Measurements from ENCODE around the gene SPAG16. TPM values are rescaled to one million over a fixed set of nuclear protein-coding genes. Genes with fewer than 3 reads are reported as not detected.

Gene SPAG16
- 17.9 TPM for polyA plus RNA-seq (2013, experiment 1 of 2)
- 18.4 TPM for polyA plus RNA-seq (2013, experiment 2 of 2)

GRCh38 chr2:213284105-213285090, at the start of gene SPAG16:
TSS of gene SPAG16 (plus strand) at chr2:213284464.
- H3K4me3 ChIP-seq (ENCODE audit: insufficient read depth in 1 of 2, low read depth in 1 of 2, low read length in 2 of 2): peak within 1 kb of the TSS; percentile 81 to 93
- peak within 1 kb of the TSS; percentile 77 for H4K91ac ChIP-seq (ENCODE audit: low read length)
- H4K8ac ChIP-seq (ENCODE audit: low read length): peak within 1 kb of the TSS; percentile 59
- no peaks in the 10 kb centered on the region for H3K9me3 ChIP-seq (ENCODE audit: control insufficient read depth, low read length)
- no peak within 1 kb of the TSS for H2AK5ac ChIP-seq (ENCODE audit: low read length, severe bottlenecking)
- peak within 1 kb of the TSS in 1 of 2 experiments; percentile 46 for H3K23ac ChIP-seq (ENCODE audit: low read length in 2 of 2)
- H3K27ac ChIP-seq (ENCODE audit: low read length, poor library complexity, severe bottlenecking): peak within 1 kb of the TSS; percentile 4
- peaks cover 5% of the 10 kb centered on the region for H3K79me1 ChIP-seq (replicated peaks; ENCODE audit: low read length, poor library complexity, severe bottlenecking)
- peak within 1 kb of the TSS; percentile 91 for H3K9ac ChIP-seq (ENCODE audit: low read length)
- H3K36me3 ChIP-seq (ENCODE audit: control insufficient read depth in 1 of 2, insufficient read depth in 2 of 2, low read depth in 1 of 2, low read length in 2 of 2): peaks cover 0 to 6% of the 10 kb centered on the region in 2 experiments
- peak within 1 kb of the TSS in 1 of 2 experiments; percentile 96 for H3K14ac ChIP-seq (ENCODE audit: low read length in 2 of 2)
- 5% methylated on average over 57 of the region's 59 CpGs for WGBS
- peak; percentile 98 for DNase-seq
- no peaks in the 10 kb centered on the region for H3K27me3 ChIP-seq (ENCODE audit: control insufficient read depth in 1 of 2, insufficient read depth in 1 of 2, low read length in 2 of 2)
- no peak within 1 kb of the TSS for H2BK120ac ChIP-seq (ENCODE audit: low read depth, low read length)
- no peaks in the 10 kb centered on the region for H3K4me1 ChIP-seq (ENCODE audit: control insufficient read depth, insufficient read depth, low read depth, low read length)
- H2BK15ac ChIP-seq (ENCODE audit: low read depth, poor library complexity, severe bottlenecking): no peak within 1 kb of the TSS
- no peak within 1 kb of the TSS for H2BK5ac ChIP-seq (ENCODE audit: low read depth, low read length, poor library complexity, severe bottlenecking)
- H3K4ac ChIP-seq (ENCODE audit: low read depth in 1 of 2, low read length in 2 of 2): peak within 1 kb of the TSS; percentile 31 to 60
- peak within 1 kb of the TSS in 1 of 2 experiments; percentile 10 for H2BK12ac ChIP-seq (ENCODE audit: low read length in 2 of 2)
- H3K18ac ChIP-seq (ENCODE audit: low read depth in 1 of 2, low read length in 2 of 2): peak within 1 kb of the TSS; percentile 96 to 97
- peak within 1 kb of the TSS; percentile 41 for H3K4me2 ChIP-seq (ENCODE audit: low read length, poor library complexity, severe bottlenecking)
- peak within 1 kb of the TSS; percentile 85 for H2AFZ ChIP-seq (ENCODE audit: low read depth, low read length)

DNA sequence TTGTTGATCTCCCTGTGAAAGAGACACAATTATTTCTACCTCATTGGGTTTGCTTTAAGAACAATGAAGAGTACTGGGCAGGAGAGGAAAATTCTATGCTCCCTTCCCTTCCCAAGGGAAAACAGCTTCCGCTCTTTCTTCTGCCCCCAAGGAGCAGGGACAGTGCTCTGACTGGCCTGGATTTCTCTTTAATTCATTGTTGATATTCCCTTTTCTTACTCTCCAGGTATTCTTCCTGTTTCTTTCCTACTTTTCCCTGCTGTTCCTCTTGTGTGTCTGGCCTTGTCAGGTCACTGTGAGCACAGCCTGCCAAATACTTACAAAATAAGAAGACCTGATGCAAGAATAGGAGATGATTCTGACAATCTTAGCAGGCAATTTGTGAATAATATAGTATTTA, 49.6 kb upstream of the SPAG16 start:
- Histone ChIP-seq H3K27me3 (ENCODE audit: control insufficient read depth in 1 of 2, insufficient read depth in 1 of 2, low read length in 2 of 2) (no peaks in the 10 kb centered on the region), H3K4ac (ENCODE audit: low read depth in 1 of 2, low read length in 2 of 2) (no peak overlapping the region), H3K9me3 (ENCODE audit: control insufficient read depth, low read length) (no peaks in the 10 kb centered on the region), H3K18ac (ENCODE audit: low read depth in 1 of 2, low read length in 2 of 2) (peak overlapping the region in 1 of 2 experiments; percentile 4), H3K79me1 (replicated peaks; ENCODE audit: low read length, poor library complexity, severe bottlenecking) (no peaks in the 10 kb centered on the region), H2AFZ (ENCODE audit: low read depth, low read length) (no peak overlapping the region), H3K36me3 (ENCODE audit: control insufficient read depth in 1 of 2, insufficient read depth in 2 of 2, low read depth in 1 of 2, low read length in 2 of 2) (no peaks in the 10 kb centered on the region), H4K8ac (ENCODE audit: low read length) (no peak overlapping the region), H3K23ac (ENCODE audit: low read length in 2 of 2) (no peak overlapping the region), H4K91ac (ENCODE audit: low read length) (no peak overlapping the region), H3K4me3 (ENCODE audit: insufficient read depth in 1 of 2, low read depth in 1 of 2, low read length in 2 of 2) (no peak overlapping the region), H3K4me2 (ENCODE audit: low read length, poor library complexity, severe bottlenecking) (peak overlapping the region; percentile 5), H2BK12ac (ENCODE audit: low read length in 2 of 2) (no peak overlapping the region), H3K4me1 (ENCODE audit: control insufficient read depth, insufficient read depth, low read depth, low read length) (peaks cover 2% of the 10 kb centered on the region), H2BK120ac (ENCODE audit: low read depth, low read length) (no peak overlapping the region), H2BK15ac (ENCODE audit: low read depth, poor library complexity, severe bottlenecking) (no peak overlapping the region), H3K14ac (ENCODE audit: low read length in 2 of 2) (no peak overlapping the region), H2BK5ac (ENCODE audit: low read depth, low read length, poor library complexity, severe bottlenecking) (no peak overlapping the region), H3K27ac (ENCODE audit: low read length, poor library complexity, severe bottlenecking) (no peak overlapping the region), H3K9ac (ENCODE audit: low read length) (no peak overlapping the region), H2AK5ac (ENCODE audit: low read length, severe bottlenecking) (peak overlapping the region; percentile 70)
- WGBS: 95% methylated on average over 1 of the region's 1 CpG
- DNase-seq: no peak

DNA sequence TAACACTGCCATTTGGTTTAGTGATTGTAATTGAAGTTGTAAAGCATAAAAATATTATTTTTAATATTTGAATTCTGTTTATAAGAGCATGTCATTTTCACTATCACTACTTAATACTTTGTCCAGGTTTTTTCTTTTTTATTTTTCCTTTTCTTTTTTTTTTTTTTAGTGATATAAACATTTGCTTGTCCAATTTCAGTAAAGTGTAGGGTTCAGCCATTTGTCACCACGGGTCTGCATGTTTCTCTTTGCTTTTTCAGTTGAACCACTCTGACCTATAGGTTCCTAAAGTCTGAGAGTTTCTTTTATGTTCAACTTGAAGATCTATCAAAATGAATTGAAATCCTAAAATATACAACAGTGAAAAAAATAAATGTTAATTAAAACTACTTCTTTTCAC, 48.5 kb upstream of the SPAG16 start:
- H2BK5ac ChIP-seq (ENCODE audit: low read depth, low read length, poor library complexity, severe bottlenecking): no peak overlapping the region
- H2AFZ ChIP-seq (ENCODE audit: low read depth, low read length): no peak overlapping the region
- no peaks in the 10 kb centered on the region for H3K4me1 ChIP-seq (ENCODE audit: control insufficient read depth, insufficient read depth, low read depth, low read length)
- H3K4me3 ChIP-seq (ENCODE audit: insufficient read depth in 1 of 2, low read depth in 1 of 2, low read length in 2 of 2): no peak overlapping the region
- no peaks in the 10 kb centered on the region for H3K79me1 ChIP-seq (replicated peaks; ENCODE audit: low read length, poor library complexity, severe bottlenecking)
- no peak overlapping the region for H2BK12ac ChIP-seq (ENCODE audit: low read length in 2 of 2)
- H3K4ac ChIP-seq (ENCODE audit: low read depth in 1 of 2, low read length in 2 of 2): no peak overlapping the region
- no peak overlapping the region for H3K4me2 ChIP-seq (ENCODE audit: low read length, poor library complexity, severe bottlenecking)
- no peak overlapping the region for H4K91ac ChIP-seq (ENCODE audit: low read length)
- no peaks in the 10 kb centered on the region for H3K9me3 ChIP-seq (ENCODE audit: control insufficient read depth, low read length)
- no peak overlapping the region for H2BK15ac ChIP-seq (ENCODE audit: low read depth, poor library complexity, severe bottlenecking)
- H3K27me3 ChIP-seq (ENCODE audit: control insufficient read depth in 1 of 2, insufficient read depth in 1 of 2, low read length in 2 of 2): no peaks in the 10 kb centered on the region
- H3K36me3 ChIP-seq (ENCODE audit: control insufficient read depth in 1 of 2, insufficient read depth in 2 of 2, low read depth in 1 of 2, low read length in 2 of 2): no peaks in the 10 kb centered on the region
- H4K8ac ChIP-seq (ENCODE audit: low read length): no peak overlapping the region
- no CpG with 5 or more reads among the region's 1 CpG for WGBS
- no peak overlapping the region for H2BK120ac ChIP-seq (ENCODE audit: low read depth, low read length)
- no peak overlapping the region for H3K9ac ChIP-seq (ENCODE audit: low read length)
- no peak overlapping the region for H3K14ac ChIP-seq (ENCODE audit: low read length in 2 of 2)
- H3K23ac ChIP-seq (ENCODE audit: low read length in 2 of 2): no peak overlapping the region
- DNase-seq: no peak
- H3K27ac ChIP-seq (ENCODE audit: low read length, poor library complexity, severe bottlenecking): no peak overlapping the region
- H3K18ac ChIP-seq (ENCODE audit: low read depth in 1 of 2, low read length in 2 of 2): no peak overlapping the region
- H2AK5ac ChIP-seq (ENCODE audit: low read length, severe bottlenecking): no peak overlapping the region

- H2BK15ac ChIP-seq (ENCODE audit: low read depth, poor library complexity, severe bottlenecking): no peak overlapping the region
- H3K27ac ChIP-seq (ENCODE audit: low read length, poor library complexity, severe bottlenecking): no peak overlapping the region
- H3K79me1 ChIP-seq (replicated peaks; ENCODE audit: low read length, poor library complexity, severe bottlenecking): no peaks in the 10 kb centered on the region
- no peak for DNase-seq
- H2AK5ac ChIP-seq (ENCODE audit: low read length, severe bottlenecking): no peak overlapping the region
- no peak overlapping the region for H3K23ac ChIP-seq (ENCODE audit: low read length in 2 of 2)
- H3K4me2 ChIP-seq (ENCODE audit: low read length, poor library complexity, severe bottlenecking): no peak overlapping the region
- H3K18ac ChIP-seq (ENCODE audit: low read depth in 1 of 2, low read length in 2 of 2): no peak overlapping the region
- H4K91ac ChIP-seq (ENCODE audit: low read length): no peak overlapping the region
- no peak overlapping the region for H2AFZ ChIP-seq (ENCODE audit: low read depth, low read length)
- no peak overlapping the region for H2BK12ac ChIP-seq (ENCODE audit: low read length in 2 of 2)
- WGBS: no CpG with 5 or more reads among the region's 1 CpG
- no peaks in the 10 kb centered on the region for H3K36me3 ChIP-seq (ENCODE audit: control insufficient read depth in 1 of 2, insufficient read depth in 2 of 2, low read depth in 1 of 2, low read length in 2 of 2)
- H3K14ac ChIP-seq (ENCODE audit: low read length in 2 of 2): no peak overlapping the region
- H3K27me3 ChIP-seq (ENCODE audit: control insufficient read depth in 1 of 2, insufficient read depth in 1 of 2, low read length in 2 of 2): no peaks in the 10 kb centered on the region
- no peaks in the 10 kb centered on the region for H3K4me1 ChIP-seq (ENCODE audit: control insufficient read depth, insufficient read depth, low read depth, low read length)
- no peak overlapping the region for H2BK5ac ChIP-seq (ENCODE audit: low read depth, low read length, poor library complexity, severe bottlenecking)
- no peak overlapping the region for H4K8ac ChIP-seq (ENCODE audit: low read length)
- H3K4me3 ChIP-seq (ENCODE audit: insufficient read depth in 1 of 2, low read depth in 1 of 2, low read length in 2 of 2): no peak overlapping the region
- H3K9me3 ChIP-seq (ENCODE audit: control insufficient read depth, low read length): no peaks in the 10 kb centered on the region
- H3K9ac ChIP-seq (ENCODE audit: low read length): peak overlapping the region; percentile 81
- no peak overlapping the region for H2BK120ac ChIP-seq (ENCODE audit: low read depth, low read length)
- no peak overlapping the region for H3K4ac ChIP-seq (ENCODE audit: low read depth in 1 of 2, low read length in 2 of 2)
Observed at GRCh38 chr2:213237251-213237650, 47.0 kb upstream of the SPAG16 start.

All from mesenchymal stem cell (in vitro differentiated cells and primary cell).